Aorta (tissue), 5 donors: Measurements from ENCODE around the gene SCIMP. TPM values are rescaled to one million over a fixed set of nuclear protein-coding genes. Genes with fewer than 3 reads are reported as not detected.
"Not testable (repeated sequence)": the region's sequence is repeated elsewhere in the genome, so short reads cannot be mapped to it uniquely, and the experiment has no call there.

Experiments used
- ATAC-seq: fragments of 200-7000 bp; cut with Tn5 transposase; one replicate; pipeline ENCODE4 v1.9.1; 2022; ENCODE audit warnings: moderate library complexity; ENCODE audit not compliant: low FRiP score
- DNase-seq, 2 donors: peaks; one replicate each; pipeline ENCODE4 v3.0.0-alpha.2; 2020
- H3K27ac ChIP-seq, 2 donors: one replicate each; pipeline ENCODE4 v1.5.1; 2013; ENCODE audit warnings: low read length in 2 of 2, mild to moderate bottlenecking in 2 of 2, moderate library complexity in 2 of 2, control low read depth in 1 of 2, inconsistent platforms in 1 of 2, low read depth in 1 of 2
- H3K27me3 ChIP-seq, 2 donors: one replicate each; pipeline ENCODE4 v1.6.1; 2013; ENCODE audit warnings: control low read depth in 1 of 2, low read length in 1 of 2, mild to moderate bottlenecking in 1 of 2, moderate library complexity in 1 of 2; ENCODE audit not compliant: insufficient read depth in 2 of 2, control insufficient read depth in 1 of 2
- H3K36me3 ChIP-seq, 2 donors: one replicate each; pipeline ENCODE4 v1.6.1; 2013; ENCODE audit warnings: control low read depth in 1 of 2, low read length in 1 of 2, mild to moderate bottlenecking in 1 of 2; ENCODE audit not compliant: insufficient read depth in 2 of 2, control insufficient read depth in 1 of 2
- H3K4me1 ChIP-seq, 2 donors: one replicate each; pipeline ENCODE4 v1.6.1; 2013; ENCODE audit warnings: low read length in 2 of 2, control low read depth in 1 of 2, mild to moderate bottlenecking in 1 of 2, moderate library complexity in 1 of 2; ENCODE audit not compliant: insufficient read depth in 2 of 2, control insufficient read depth in 1 of 2
- H3K4me3 ChIP-seq, 2 donors: one replicate each; pipeline ENCODE4 v1.5.1; 2013; ENCODE audit warnings: low read length in 2 of 2, control low read depth in 1 of 2, mild to moderate bottlenecking in 1 of 2
- H3K9me3 ChIP-seq: one replicate; pipeline ENCODE4 v1.6.1; 2013; ENCODE audit warnings: mild to moderate bottlenecking, low read length; ENCODE audit not compliant: control insufficient read depth
- WGBS, 2 donors: extraction: QIAGEN DNeasy Blood & Tissue Kit; methylation state at CpG; one replicate each; pipeline ENCODE4 v1.1.7; 2013; 5-methylcytosine and 5-hydroxymethylcytosine counted together
- intact Hi-C, 2 donors: fragments of 100-400 bp; cut with DNase I; formaldehyde crosslinking; loops; one replicate each; pipeline versions ENCODE4 v1.14.2 to v1.15.0; 2022
- polyA plus RNA-seq, 2 donors: library from polyadenylated mRNA; stranded (reverse); fragments of 200-250 nt; gene quantifications; one replicate each; pipeline ENCODE4 v1.2.3, GENCODE V29; 2013
- total RNA-seq, 2 donors: library from RNA; stranded (reverse); fragmentation: NEBNext Ultra II Directional; extraction: Animal tissue kit (Norgen Biotek cat#: 25700); gene quantifications; one replicate each; pipeline ENCODE4 v1.2.1, GENCODE V29; 2021
- donor health status: healthy with polysubstance abuse.
- donor health status: Bipolar disorder and iron deficiency.
- donor health status: DM: no; HTN: no; CAD: no.
- donor health status: DM: no; HTN: no; CAD: no.
- donor health status: DM: yes; HTN: yes; CAD: no.

SCIMP gene
- total and polyA plus RNA-seq, 4 donors = 0.84 to 8.0 (median 6.0) TPM

DNA sequence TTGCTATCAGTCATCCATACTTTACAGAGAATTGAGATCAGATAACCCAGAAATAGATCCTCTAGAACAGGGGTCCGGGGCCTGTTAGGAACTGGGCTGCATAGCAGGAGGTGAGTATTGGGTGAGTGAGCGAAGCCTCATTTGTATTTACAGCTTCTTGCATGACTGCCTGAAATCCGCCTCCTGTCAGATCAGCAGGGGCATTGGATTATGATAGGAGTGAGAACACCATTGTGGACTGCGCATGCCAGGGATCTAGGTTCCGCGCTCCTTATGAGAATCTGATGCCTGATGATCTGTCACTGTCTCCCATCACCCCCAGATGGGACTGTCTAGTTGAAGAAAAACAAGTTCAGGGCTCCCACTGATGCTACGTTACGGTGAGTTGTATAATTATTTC is 13.0 kb upstream of the SCIMP start:
- DNase-seq = no peak
- no peak for ATAC-seq
- no peaks in the 10 kb centered on the region for H3K9me3 ChIP-seq
- H3K27ac ChIP-seq = no peak overlapping the region
- H3K36me3 ChIP-seq = no peaks in the 10 kb centered on the region
- H3K4me3 ChIP-seq = no peak overlapping the region
- H3K27me3 ChIP-seq = no peaks in the 10 kb centered on the region
- H3K4me1 ChIP-seq = peaks cover 0 to 2% of the 10 kb centered on the region in 2 donors
- intact Hi-C loops = loop anchor here (5.0 to 10.0 kb wide), 2 partner anchors 195 to 1187 kb away; partner anchors contain the start of gene AIPL1 (in 1 of the 2)
- 87 to 88% methylated on average over 8 of the region's 8 CpGs for WGBS, 2 donors

DNA sequence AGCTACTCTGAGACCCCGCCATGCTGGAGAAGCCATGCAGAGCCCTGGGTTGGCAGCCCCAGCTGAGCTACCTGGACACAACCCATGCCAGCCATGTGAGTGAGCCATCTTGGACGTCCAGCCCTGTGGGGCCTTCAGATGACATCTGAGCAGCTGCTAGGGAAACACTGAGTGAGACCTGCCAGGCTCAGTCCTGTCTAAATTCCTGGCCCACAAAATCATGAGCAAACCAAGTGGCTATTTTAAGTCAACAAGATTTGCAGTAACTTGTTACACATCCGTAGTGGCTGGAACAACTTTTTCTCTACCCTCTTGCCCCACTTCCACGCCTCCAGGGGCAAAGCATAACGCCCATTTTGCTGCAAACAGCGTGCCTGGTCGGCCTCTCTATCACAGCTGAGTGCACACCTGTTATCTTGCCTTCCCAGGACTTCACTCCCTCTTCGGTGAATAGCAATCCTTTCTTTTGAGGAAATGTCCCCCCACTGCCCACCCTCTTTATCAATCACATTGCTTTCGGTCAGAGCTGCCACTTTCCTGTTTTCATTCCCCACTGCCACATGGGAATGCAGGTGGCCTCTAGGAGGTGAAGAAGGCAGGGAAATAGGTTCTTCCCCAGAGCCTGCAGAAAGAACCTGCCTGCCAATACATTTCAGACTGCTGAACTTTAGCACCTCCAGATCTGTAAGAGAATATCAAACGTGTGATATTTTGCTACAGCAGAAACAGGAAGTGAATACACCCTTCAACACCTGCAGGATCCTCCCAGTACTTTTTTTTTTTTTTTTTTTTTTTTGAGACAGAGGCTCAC is 7.4 kb upstream of the SCIMP start:
- no peaks in the 10 kb centered on the region for H3K36me3 ChIP-seq
- ATAC-seq = no peak
- intact Hi-C loops = loop anchor here in 1 of 2 donors (10.0 kb wide), 1 partner anchor 1193 kb away; the partner anchor contains the start of gene AIPL1
- no peak overlapping the region for H3K4me3 ChIP-seq
- no peaks in the 10 kb centered on the region for H3K9me3 ChIP-seq
- DNase-seq = peak in 1 of 2 donors; percentile 34
- 41 to 46% methylated on average over 10 of the region's 10 CpGs for WGBS, 2 donors
- H3K27ac ChIP-seq = no peak overlapping the region
- no peaks in the 10 kb centered on the region for H3K27me3 ChIP-seq
- H3K4me1 ChIP-seq = no peaks in the 10 kb centered on the region

DNA sequence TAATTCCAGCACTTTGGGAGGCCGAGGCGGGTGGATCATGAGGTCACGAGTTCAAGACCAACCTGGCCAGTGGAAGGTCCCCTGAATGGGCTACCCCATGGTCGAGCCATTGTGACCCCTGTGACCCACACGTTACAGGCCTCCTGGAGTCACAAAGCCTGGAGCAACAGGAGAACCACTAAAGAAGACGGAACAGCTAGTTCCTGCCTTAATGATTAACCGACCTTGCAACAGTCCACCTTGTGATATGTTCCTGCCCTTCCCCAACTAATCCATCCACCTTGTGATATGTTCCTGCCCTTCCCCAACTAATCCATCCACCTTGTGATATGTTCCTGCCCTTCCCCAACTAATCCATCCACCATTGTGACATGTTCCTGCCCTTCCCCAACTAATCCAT is 5.1 kb upstream of the SCIMP start:
- intact Hi-C loops = loop anchor here in 1 of 2 donors (10.0 kb wide), 2 partner anchors 75 to 1195 kb away; partner anchors contain the start of gene AIPL1
- not testable (repeated sequence) for DNase-seq, H3K27ac ChIP-seq, H3K36me3 ChIP-seq, H3K4me1 ChIP-seq, ATAC-seq, H3K27me3 ChIP-seq, H3K4me3 ChIP-seq, H3K9me3 ChIP-seq
- 81% methylated on average over 7 of the region's 7 CpGs for WGBS, 2 donors

DNA sequence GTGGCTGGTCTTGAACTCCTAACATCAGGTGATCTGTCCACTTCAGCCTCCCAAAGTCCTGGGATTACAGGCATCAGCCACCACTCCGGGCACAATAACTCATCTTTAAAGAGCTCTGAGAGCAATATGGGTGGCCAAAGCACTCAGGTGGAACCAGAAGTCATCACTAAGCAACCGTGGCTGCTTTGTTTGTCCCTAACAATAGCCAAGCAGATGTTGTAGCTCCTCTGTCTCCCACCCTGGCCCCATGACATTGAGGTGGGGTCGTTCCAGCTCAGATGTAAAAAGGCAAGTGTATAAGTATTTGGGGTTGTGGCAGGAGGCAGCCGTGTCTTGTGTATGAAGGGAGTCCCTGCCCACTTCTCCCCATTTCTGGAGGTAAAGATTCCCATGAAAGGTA is 3.7 kb upstream of the SCIMP start:
- H3K4me1 ChIP-seq = no peaks in the 10 kb centered on the region
- WGBS, 2 donors = 61 to 67% methylated on average over 4 of the region's 4 CpGs
- H3K9me3 ChIP-seq = no peaks in the 10 kb centered on the region
- intact Hi-C loops = loop anchor here in 1 of 2 donors (10.0 kb wide), 1 partner anchor 76 kb away; no protein-coding TSS in a partner anchor
- DNase-seq = no peak
- ATAC-seq = no peak
- H3K27ac ChIP-seq = no peak overlapping the region
- no peaks in the 10 kb centered on the region for H3K36me3 ChIP-seq
- H3K27me3 ChIP-seq = no peaks in the 10 kb centered on the region
- no peak overlapping the region for H3K4me3 ChIP-seq

DNA sequence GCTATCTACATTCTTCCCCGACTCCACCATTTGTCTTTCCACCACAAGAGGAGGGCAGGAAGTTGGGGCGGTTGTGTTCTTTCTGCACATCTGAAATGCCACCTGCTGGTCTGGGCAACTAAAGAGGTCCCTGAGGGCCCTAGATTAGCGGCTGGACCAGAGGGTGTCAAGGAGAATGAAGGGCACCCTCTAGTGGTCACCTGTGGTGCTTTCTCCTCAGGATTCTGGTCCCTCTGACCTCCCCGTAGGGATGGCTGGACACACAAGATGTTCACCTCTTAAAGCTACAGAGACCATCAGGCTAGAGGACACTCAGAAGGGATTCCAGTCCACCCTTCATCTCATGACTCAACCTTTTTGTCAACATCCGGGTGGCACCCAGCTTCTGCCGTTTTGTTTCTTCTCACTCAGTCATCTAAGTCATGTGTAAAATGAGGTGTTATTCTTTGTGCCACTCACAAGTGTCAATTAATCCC is 2.9 kb upstream of the SCIMP start:
- no peak overlapping the region for H3K4me3 ChIP-seq
- ATAC-seq (peak; percentile 59), DNase-seq (peak in 1 of 2 donors; percentile 71)
- H3K27me3 ChIP-seq = no peaks in the 10 kb centered on the region
- no peaks in the 10 kb centered on the region for H3K9me3 ChIP-seq
- no peaks in the 10 kb centered on the region for H3K4me1 ChIP-seq
- H3K27ac ChIP-seq = no peak overlapping the region
- H3K36me3 ChIP-seq = no peaks in the 10 kb centered on the region
- intact Hi-C loops = loop anchor here in 1 of 2 donors (10.0 kb wide), 1 partner anchor 77 kb away; no protein-coding TSS in a partner anchor
- WGBS, 2 donors = 14 to 26% methylated on average over 6 of the region's 6 CpGs

DNA sequence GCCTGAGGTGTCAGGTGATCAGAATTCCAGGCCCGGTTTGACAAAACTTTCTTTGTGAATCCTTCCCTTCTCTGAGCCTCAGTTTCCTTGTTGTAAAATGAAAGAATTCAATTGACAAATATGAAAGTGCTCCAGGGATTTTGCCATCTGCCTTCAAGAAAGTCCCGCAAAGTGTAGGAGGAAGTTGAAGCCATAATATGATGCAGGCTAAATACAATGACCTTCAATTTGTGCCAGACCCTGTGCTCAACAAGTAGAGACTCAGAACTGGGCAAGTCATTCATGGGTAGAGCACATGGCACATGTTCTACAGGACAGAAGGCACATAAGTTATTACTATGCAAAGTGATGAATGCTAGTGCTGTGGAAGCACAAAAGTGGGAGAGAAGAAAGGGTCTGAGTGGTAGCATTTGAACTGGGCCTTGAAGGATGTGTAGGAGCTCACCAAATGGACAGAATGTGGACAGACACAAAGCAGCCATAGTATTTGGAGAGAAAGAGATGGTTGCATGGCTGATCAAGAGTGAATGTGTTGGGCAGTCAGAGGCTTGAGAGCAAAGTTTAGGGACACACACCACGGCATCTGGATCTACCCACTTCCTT is 2.4 kb upstream of the SCIMP start:
- Histone ChIP-seq H3K27me3 (no peaks in the 10 kb centered on the region), H3K9me3 (no peaks in the 10 kb centered on the region), H3K36me3 (no peaks in the 10 kb centered on the region), H3K4me1 (no peaks in the 10 kb centered on the region), H3K27ac (no peak overlapping the region), H3K4me3 (no peak overlapping the region)
- WGBS, 2 donors = 88 to 92% methylated on average over 3 of the region's 3 CpGs
- intact Hi-C loops = loop anchor here in 1 of 2 donors (10.0 kb wide), 1 partner anchor 78 kb away; no protein-coding TSS in a partner anchor
- DNase-seq = no peak
- ATAC-seq = peak; percentile 19

DNA sequence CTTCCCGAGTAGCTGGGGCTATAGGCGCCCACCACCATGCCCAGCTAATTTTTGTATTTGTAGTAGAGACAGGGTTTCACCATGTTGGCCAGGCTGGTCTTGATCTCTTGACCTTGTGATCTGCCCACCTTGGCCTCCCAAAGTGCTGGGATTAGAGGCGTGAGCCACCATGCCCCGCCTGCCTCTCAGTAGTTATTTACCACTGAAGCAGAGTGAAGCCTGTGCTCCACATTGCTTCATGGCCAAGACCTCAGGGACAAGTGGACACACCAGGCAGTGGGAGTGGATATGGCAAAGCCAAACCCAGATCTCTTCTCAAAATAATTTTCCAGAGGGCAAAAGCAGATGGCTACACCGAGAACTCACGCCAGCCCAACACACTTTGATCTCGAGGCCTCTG is 1.2 kb downstream of the SCIMP start:
- intact Hi-C loops = loop anchor here in 1 of 2 donors (10.0 kb wide), 1 partner anchor 81 kb away; no protein-coding TSS in a partner anchor
- H3K4me3 ChIP-seq, H3K36me3 ChIP-seq, H3K9me3 ChIP-seq, H3K4me1 ChIP-seq, H3K27ac ChIP-seq, H3K27me3 ChIP-seq, ATAC-seq: not testable (repeated sequence)
- 96 to 97% methylated on average over 7 of the region's 7 CpGs for WGBS, 2 donors
- peak in 1 of 2 donors; percentile 42 for DNase-seq

DNA sequence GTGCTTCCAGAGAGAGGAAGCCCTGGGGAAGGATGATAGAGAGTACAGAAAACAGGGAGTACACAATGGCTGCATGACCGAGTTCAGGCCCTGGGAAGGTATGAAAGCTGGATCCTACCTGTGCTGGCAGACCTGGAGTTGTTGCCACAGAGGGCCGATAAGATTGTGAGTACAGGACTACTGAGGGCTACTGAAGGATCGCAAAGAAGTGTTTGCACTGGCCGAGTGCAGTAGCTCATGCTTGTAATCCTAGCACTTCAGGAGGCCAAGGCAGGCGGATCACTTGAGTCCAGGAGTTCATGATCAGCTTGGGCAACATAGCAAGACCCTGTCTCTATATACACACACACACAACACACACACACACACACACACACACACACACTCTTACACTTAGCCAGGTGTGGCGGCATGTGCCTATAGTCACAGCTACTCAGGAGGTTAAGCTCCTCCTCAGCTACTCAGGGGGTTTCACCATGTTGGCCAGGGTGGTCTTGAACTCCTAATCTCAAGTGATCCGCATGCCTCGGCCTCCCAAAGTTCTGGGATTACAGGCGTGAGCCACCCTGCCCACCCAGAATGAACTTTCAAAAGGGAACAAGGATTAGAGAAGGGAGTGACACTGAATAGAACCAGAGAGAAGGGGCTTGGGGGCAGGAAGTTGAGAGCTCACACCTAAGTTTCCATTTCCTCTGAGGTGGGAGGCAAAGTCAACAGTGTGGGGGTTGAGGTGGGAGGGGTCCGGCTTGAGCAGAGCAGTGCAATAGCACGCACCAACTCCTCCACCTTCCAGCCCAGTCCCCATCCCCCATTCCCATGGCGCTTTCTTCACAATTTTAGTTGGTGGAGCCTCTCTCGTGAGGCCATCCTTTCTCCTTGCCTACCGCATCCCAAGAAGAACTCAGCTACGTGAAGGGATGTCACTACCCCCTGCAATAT is 7.5 kb downstream of the SCIMP start:
- no peaks in the 10 kb centered on the region for H3K36me3 ChIP-seq
- no peaks in the 10 kb centered on the region for H3K9me3 ChIP-seq
- no peaks in the 10 kb centered on the region for H3K4me1 ChIP-seq
- ATAC-seq (no peak), DNase-seq (no peak)
- no peaks in the 10 kb centered on the region for H3K27me3 ChIP-seq
- no peak overlapping the region for H3K4me3 ChIP-seq
- intact Hi-C loops = no loop called here
- H3K27ac ChIP-seq = no peak overlapping the region
- WGBS, 2 donors = 93 to 94% methylated on average over 15 of the region's 15 CpGs
